ENCODE data around the gene BTAF1. TPM values are rescaled to one million over a fixed set of nuclear protein-coding genes. Genes with fewer than 3 reads are reported as not detected.

Gene BTAF1
- total RNA-seq, 1 donor from 2014 or later: 19.9 TPM

GRCh38 chr10:92074126-92074887 is 150.7 kb downstream of the BTAF1 start:
- H3K4me1 ChIP-seq: no peaks in the 10 kb centered on the region
- peaks cover 0 to 15% of the 10 kb centered on the region in 2 donors for H3K36me3 ChIP-seq
- H3K27ac ChIP-seq: no peak overlapping the region
- no peaks in the 10 kb centered on the region for H3K27me3 ChIP-seq
- no peaks in the 10 kb centered on the region for H3K9me3 ChIP-seq
- no peak for DNase-seq (ENCODE audit: low spot score in 2 of 2)
- intact Hi-C loops (cut with DNase I): loop anchor here (5.0 kb wide), 1 partner anchor 358 kb away; no protein-coding TSS in a partner anchor
- H3K4me3 ChIP-seq: no peak overlapping the region
- TF ChIP-seq, protein P1, sequence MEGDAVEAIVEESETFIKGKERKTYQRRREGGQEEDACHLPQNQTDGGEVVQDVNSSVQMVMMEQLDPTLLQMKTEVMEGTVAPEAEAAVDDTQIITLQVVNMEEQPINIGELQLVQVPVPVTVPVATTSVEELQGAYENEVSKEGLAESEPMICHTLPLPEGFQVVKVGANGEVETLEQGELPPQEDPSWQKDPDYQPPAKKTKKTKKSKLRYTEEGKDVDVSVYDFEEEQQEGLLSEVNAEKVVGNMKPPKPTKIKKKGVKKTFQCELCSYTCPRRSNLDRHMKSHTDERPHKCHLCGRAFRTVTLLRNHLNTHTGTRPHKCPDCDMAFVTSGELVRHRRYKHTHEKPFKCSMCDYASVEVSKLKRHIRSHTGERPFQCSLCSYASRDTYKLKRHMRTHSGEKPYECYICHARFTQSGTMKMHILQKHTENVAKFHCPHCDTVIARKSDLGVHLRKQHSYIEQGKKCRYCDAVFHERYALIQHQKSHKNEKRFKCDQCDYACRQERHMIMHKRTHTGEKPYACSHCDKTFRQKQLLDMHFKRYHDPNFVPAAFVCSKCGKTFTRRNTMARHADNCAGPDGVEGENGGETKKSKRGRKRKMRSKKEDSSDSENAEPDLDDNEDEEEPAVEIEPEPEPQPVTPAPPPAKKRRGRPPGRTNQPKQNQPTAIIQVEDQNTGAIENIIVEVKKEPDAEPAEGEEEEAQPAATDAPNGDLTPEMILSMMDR (IDR thresholded peaks at IDR 0.05): peak in 1 of 3 experiments; percentile 19

GRCh38 chr10:92075829-92076228 is 152.3 kb downstream of the BTAF1 start:
- Histone ChIP-seq H3K27me3 (no peaks in the 10 kb centered on the region), H3K9me3 (no peaks in the 10 kb centered on the region), H3K36me3 (peaks cover 7 to 22% of the 10 kb centered on the region in 2 donors), H3K4me1 (no peaks in the 10 kb centered on the region), H3K27ac (no peak overlapping the region), H3K4me3 (no peak overlapping the region)
- no peak for DNase-seq (ENCODE audit: low spot score in 2 of 2)
- intact Hi-C loops (cut with DNase I): no loop called here
- TF ChIP-seq, protein P1 (IDR thresholded peaks at IDR 0.05): no peak

- no peak overlapping the region for H3K4me3 ChIP-seq
- no peak overlapping the region for H3K27ac ChIP-seq
- H3K9me3 ChIP-seq: no peaks in the 10 kb centered on the region
- no peaks in the 10 kb centered on the region for H3K4me1 ChIP-seq
- DNase-seq (ENCODE audit: low spot score in 2 of 2): no peak
- intact Hi-C loops (cut with DNase I): no loop called here
- H3K27me3 ChIP-seq: no peaks in the 10 kb centered on the region
- TF ChIP-seq, protein P1 (IDR thresholded peaks at IDR 0.05): no peak
- peaks cover 10 to 28% of the 10 kb centered on the region in 2 donors for H3K36me3 ChIP-seq
These were observed 153.2 kb downstream of the BTAF1 start for GRCh38 chr10:92076722-92077121.

GRCh38 chr10:92079003-92079402 is 155.4 kb downstream of the BTAF1 start:
- intact Hi-C loops (cut with DNase I): no loop called here
- Histone ChIP-seq H3K9me3 (no peaks in the 10 kb centered on the region), H3K4me3 (no peak overlapping the region)

More at GRCh38 chr10:92079003-92079402, 155.4 kb downstream of the BTAF1 start:
- Histone ChIP-seq H3K36me3 (peaks cover 10 to 28% of the 10 kb centered on the region in 2 donors), H3K27me3 (no peaks in the 10 kb centered on the region), H3K4me1 (no peaks in the 10 kb centered on the region), H3K27ac (no peak overlapping the region)
- TF ChIP-seq, protein P1 (IDR thresholded peaks at IDR 0.05): no peak
- DNase-seq (ENCODE audit: low spot score in 2 of 2): no peak

Other genes with a start within 250 kb of the BTAF1 start
- gene TNKS2, start 125.3 kb upstream of the BTAF1 start, total RNA-seq: 26.4 TPM
- gene FGFBP3, start 14.3 kb upstream of the BTAF1 start, total RNA-seq: 6.6 TPM